ENCODE data around the gene TNNT2.

The TNNT2 gene

DNA sequence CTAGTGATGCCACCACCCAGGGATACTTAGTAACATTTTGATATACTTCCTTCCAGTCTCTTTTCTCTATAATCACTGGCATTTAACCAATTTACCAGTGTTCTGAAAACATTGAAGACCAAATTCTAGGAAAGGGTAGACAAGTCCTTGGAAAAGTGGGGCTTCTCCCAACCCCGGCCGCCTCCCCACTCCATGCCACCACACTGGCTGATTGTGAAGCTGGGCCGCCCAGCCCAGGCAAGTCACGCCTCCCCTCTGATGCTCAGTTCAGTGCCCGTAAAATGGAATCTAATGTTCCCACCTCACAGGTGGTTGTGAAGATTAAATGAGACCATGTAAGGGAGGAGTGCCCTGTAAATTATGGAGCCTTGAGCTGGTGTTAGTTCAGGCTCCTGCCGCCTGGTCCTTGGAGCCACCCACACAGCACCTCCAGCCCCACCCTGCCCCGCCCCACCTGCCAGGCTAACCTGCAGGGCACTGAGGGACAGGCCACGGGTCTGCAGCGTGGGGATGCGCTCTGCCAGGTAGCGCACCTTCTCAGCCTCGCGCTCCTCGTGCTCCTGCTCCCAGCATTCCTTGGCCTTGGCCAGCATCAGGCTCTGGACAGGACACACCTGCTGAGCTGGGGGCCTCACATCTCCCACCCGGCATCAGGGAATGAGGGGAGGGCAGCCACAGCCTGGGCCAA lies 36.7 kb upstream of the TNNT2 start:
- Histone ChIP-seq H3K9me3 (no peaks in the 10 kb centered on the region), H3K36me3 (no peaks in the 10 kb centered on the region), H3K4me1 (no peaks in the 10 kb centered on the region), H3K4me3 (ENCODE audit: low read depth, low read length) (no peak overlapping the region), H3K27me3 (no peaks in the 10 kb centered on the region)
- TF ChIP-seq, protein P1, sequence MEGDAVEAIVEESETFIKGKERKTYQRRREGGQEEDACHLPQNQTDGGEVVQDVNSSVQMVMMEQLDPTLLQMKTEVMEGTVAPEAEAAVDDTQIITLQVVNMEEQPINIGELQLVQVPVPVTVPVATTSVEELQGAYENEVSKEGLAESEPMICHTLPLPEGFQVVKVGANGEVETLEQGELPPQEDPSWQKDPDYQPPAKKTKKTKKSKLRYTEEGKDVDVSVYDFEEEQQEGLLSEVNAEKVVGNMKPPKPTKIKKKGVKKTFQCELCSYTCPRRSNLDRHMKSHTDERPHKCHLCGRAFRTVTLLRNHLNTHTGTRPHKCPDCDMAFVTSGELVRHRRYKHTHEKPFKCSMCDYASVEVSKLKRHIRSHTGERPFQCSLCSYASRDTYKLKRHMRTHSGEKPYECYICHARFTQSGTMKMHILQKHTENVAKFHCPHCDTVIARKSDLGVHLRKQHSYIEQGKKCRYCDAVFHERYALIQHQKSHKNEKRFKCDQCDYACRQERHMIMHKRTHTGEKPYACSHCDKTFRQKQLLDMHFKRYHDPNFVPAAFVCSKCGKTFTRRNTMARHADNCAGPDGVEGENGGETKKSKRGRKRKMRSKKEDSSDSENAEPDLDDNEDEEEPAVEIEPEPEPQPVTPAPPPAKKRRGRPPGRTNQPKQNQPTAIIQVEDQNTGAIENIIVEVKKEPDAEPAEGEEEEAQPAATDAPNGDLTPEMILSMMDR (IDR thresholded peaks at IDR 0.05; ENCODE audit: low read depth, low read length): no peak
- DNase-seq: no peak

DNA sequence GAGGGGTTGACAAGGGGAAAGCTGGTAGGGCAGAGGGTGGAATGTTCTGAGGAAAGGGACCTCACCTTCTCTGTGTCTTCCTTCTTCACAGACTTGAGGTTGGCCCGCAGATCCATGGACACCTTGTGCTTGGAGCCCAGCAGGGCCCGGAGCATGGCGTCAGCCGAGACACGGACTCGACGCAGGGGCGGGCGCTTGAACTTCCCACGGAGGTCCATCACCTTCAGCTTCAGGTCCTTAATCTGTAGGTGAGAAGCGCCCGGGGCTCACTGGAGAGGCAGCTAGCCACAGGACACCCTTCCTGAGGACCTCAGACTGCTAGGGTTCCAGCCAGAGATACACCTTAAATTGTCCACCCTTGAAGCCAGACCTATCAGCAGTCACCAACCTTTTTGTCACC lies 33.8 kb upstream of the TNNT2 start:
- no peak for DNase-seq
- TF ChIP-seq, protein P1 (IDR thresholded peaks at IDR 0.05; ENCODE audit: low read depth, low read length): no peak
- Histone ChIP-seq H3K4me3 (ENCODE audit: low read depth, low read length) (no peak overlapping the region), H3K27me3 (no peaks in the 10 kb centered on the region), H3K36me3 (no peaks in the 10 kb centered on the region), H3K4me1 (no peaks in the 10 kb centered on the region), H3K9me3 (no peaks in the 10 kb centered on the region)

DNA sequence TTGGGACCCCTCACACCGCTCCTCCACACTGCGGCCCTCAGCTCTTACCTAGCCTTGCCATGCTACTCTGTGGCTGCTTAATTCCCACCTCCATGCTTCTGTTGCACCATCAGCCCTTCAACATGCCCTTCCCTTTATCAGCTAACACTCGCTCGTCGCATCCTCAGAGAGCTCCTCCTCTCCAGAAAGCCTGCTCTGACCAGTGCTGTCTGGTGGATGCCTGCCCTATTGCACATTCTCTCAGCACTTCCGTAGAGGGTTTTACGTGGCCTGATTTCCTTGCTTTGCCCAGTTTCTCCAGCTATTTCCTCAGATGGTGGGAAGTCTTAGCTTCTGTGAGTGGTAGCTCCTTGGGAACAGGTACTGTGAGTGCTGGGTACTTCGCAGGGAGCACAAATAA lies 32.0 kb upstream of the TNNT2 start:
- Histone ChIP-seq H3K4me1 (no peaks in the 10 kb centered on the region), H3K9me3 (no peaks in the 10 kb centered on the region), H3K27me3 (no peaks in the 10 kb centered on the region), H3K36me3 (no peaks in the 10 kb centered on the region), H3K4me3 (ENCODE audit: low read depth, low read length) (no peak overlapping the region)
- DNase-seq: no peak
- TF ChIP-seq, protein P1 (IDR thresholded peaks at IDR 0.05; ENCODE audit: low read depth, low read length): no peak

DNA sequence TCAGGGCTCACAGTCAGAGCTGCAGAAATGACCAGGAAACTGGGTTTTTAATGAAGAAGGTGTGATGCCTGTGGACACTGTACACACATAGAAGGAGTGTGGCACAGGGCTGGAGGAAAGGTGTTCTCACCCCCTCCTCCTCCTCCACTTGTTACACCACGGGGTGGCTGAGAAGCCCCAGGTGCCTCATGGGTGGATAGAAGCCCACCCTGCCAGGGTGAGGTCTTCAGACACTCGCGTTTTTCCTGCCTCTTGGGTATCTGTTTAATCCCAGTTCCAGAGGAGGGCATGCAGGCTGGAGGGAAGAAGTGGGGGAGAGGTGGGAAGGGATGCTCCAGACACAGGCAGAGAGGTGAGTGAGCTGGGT lies 31.3 kb upstream of the TNNT2 start:
- Histone ChIP-seq H3K27me3 (no peaks in the 10 kb centered on the region), H3K4me1 (no peaks in the 10 kb centered on the region), H3K36me3 (no peaks in the 10 kb centered on the region), H3K4me3 (ENCODE audit: low read depth, low read length) (no peak overlapping the region), H3K9me3 (no peaks in the 10 kb centered on the region)
- TF ChIP-seq, protein P1 (IDR thresholded peaks at IDR 0.05; ENCODE audit: low read depth, low read length): no peak
- DNase-seq: no peak

DNA sequence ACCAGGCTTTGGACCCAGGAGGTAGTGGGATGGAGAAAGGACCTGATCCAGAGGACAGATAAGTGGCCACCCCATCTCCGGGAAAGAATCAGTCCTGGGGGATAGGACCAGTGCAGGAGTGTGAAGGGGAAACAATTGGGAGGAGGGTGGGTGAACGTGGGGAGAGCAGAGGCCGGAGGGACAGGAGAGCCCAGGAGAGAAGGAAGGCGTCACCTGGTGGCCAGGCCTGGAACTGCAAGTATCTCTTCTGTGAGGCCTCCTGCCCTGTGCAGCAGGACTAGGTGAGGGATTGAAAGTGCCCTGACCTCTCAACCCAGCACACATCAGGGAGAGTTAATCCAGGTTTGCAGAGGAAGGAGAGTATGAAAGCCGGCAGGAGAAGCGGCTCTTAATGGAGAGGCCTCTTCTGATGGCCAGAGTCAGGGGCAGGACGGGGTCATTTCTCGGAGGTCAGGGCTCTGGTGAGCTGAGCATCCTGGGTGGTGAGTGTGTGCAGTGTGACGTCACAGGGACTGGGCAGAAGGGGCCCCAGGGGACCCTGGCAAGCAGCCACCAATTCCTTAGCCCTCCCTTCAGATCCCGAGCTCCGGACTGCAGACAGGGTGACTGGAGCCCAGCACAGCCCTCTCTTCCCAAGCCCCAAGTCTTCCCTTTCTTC lies 30.8 kb upstream of the TNNT2 start:
- H3K4me1 ChIP-seq: no peaks in the 10 kb centered on the region
- no peaks in the 10 kb centered on the region for H3K9me3 ChIP-seq
- DNase-seq: peak; percentile 89
- H3K27me3 ChIP-seq: no peaks in the 10 kb centered on the region
- no peak overlapping the region for H3K4me3 ChIP-seq (ENCODE audit: low read depth, low read length)
- TF ChIP-seq, protein P1 (IDR thresholded peaks at IDR 0.05; ENCODE audit: low read depth, low read length): peak; percentile 98
- no peaks in the 10 kb centered on the region for H3K36me3 ChIP-seq

DNA sequence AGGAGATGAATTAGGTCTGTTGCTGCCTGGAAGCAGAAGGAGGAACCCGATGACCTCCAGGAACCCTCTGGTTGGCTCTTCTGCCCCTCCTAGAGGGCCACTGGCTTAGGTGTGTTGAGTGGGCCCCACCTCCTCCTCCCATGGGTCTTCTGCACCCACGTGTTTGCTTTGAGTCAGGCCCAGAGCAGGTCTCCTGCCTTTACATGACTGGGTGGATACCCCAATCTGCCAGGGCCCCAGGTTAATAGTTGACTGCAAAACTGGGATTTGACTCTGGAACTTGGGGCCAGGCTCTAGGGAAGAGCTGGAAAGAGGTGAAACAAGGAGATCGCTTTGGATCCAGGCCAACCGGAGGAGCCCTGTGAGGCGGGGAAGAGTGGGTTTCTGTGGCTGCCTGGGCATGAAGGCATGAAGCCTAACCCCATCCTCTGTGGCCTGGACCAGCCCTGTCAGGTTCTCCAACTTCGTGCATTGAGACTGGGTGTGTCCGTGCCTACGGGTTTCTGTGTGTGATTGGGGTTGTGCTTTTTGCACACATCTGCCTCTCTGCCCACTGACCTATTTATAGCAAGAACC lies 29.4 kb upstream of the TNNT2 start:
- no peaks in the 10 kb centered on the region for H3K9me3 ChIP-seq
- no peaks in the 10 kb centered on the region for H3K4me1 ChIP-seq
- no peak for DNase-seq
- no peaks in the 10 kb centered on the region for H3K27me3 ChIP-seq
- no peak overlapping the region for H3K4me3 ChIP-seq (ENCODE audit: low read depth, low read length)
- no peaks in the 10 kb centered on the region for H3K36me3 ChIP-seq
- TF ChIP-seq, protein P1 (IDR thresholded peaks at IDR 0.05; ENCODE audit: low read depth, low read length): no peak

All from BE2C (cell line).